Small intestine (tissue), 7 donors: ENCODE results near the gene ZRANB2. TPM values are rescaled to one million over a fixed set of nuclear protein-coding genes. Genes with fewer than 3 reads are reported as not detected.

Experiments used
- DNase-seq, 2 donors: peaks; one replicate each; pipeline versions ENCODE4 v3.0.0 to v3.0.0-alpha.2; 2013
- FAIRE-seq: peaks from 2 replicates; lab custom pipeline; 2012; peaks lifted over from hg19 to GRCh38; lab: Jason Lieb, UNC
- H3K27ac ChIP-seq, 3 donors: one replicate each; pipeline ENCODE4 v1.5.1; 2013; ENCODE audit warnings: low read length in 2 of 3, mild to moderate bottlenecking in 2 of 3, control low read depth in 1 of 3, inconsistent platforms in 1 of 3, low read depth in 1 of 3, moderate library complexity in 1 of 3
- H3K27me3 ChIP-seq, 3 donors: one replicate each; pipeline ENCODE4 v1.6.1; 2013; ENCODE audit warnings: low read length in 3 of 3, inconsistent platforms in 1 of 3; ENCODE audit not compliant: control insufficient read depth in 3 of 3, insufficient read depth in 3 of 3
- H3K36me3 ChIP-seq, 3 donors: one replicate each; pipeline ENCODE4 v1.6.1; 2013; ENCODE audit warnings: low read length in 3 of 3, inconsistent platforms in 1 of 3, low read depth in 1 of 3, mild to moderate bottlenecking in 1 of 3, moderate library complexity in 1 of 3; ENCODE audit not compliant: control insufficient read depth in 3 of 3, insufficient read depth in 2 of 3
- H3K4me1 ChIP-seq, 3 donors: one replicate each; pipeline ENCODE4 v1.6.1; 2013; ENCODE audit warnings: low read length in 2 of 3, inconsistent platforms in 1 of 3, low read depth in 1 of 3, mild to moderate bottlenecking in 1 of 3, moderate library complexity in 1 of 3; ENCODE audit not compliant: control insufficient read depth in 3 of 3, insufficient read depth in 2 of 3
- H3K4me3 ChIP-seq, 3 donors: one replicate each; pipeline ENCODE4 v1.5.1; 2013; ENCODE audit warnings: low read length in 3 of 3, control low read depth in 1 of 3, inconsistent platforms in 1 of 3, low read depth in 1 of 3, mild to moderate bottlenecking in 1 of 3, moderate library complexity in 1 of 3
- H3K9me3 ChIP-seq, 2 donors: one replicate each; pipeline ENCODE4 v1.6.1; 2013; ENCODE audit warnings: low read depth in 1 of 2, low read length in 1 of 2; ENCODE audit not compliant: control insufficient read depth in 2 of 2, insufficient read depth in 1 of 2
- WGBS, 3 donors: extraction: QIAGEN DNeasy Blood & Tissue Kit; methylation state at CpG; one replicate each; pipeline ENCODE4 v1.1.7; 2013; 5-methylcytosine and 5-hydroxymethylcytosine counted together
- polyA plus RNA-seq, 4 donors: library from polyadenylated mRNA; stranded (reverse) in 3 of 4; unstranded in 1 of 4; fragments of 200-250 nt in 3 of 4; fragments of 120-200 nt in 1 of 4; gene quantifications; one replicate each; pipeline versions ENCODE4 v1.2.1 to v1.2.3, GENCODE V29; 2013
- donor health status: healthy with polysubstance abuse.
- donor health status: control.
- donor health status: control.
- donor health status: Bipolar disorder and iron deficiency.
- donor health status: healthy.

The ZRANB2 gene
- polyA plus RNA-seq, 4 donors: 20.4 to 114 (median 29.6) TPM

- H3K4me1 ChIP-seq: no peaks in the 10 kb centered on the region
- no peaks in the 10 kb centered on the region for H3K9me3 ChIP-seq
- no peaks in the 10 kb centered on the region for H3K36me3 ChIP-seq
- H3K4me3 ChIP-seq: no peak overlapping the region
- FAIRE-seq (no peak), DNase-seq (no peak)
- H3K27ac ChIP-seq: no peak overlapping the region
- WGBS, 3 donors: 82 to 92% (median 89%) methylated on average over 1 of the region's 1 CpG
- H3K27me3 ChIP-seq: no peaks in the 10 kb centered on the region
Measured at GRCh38 chr1:71097428-71097827, 16.6 kb upstream of the ZRANB2 start.

DNA sequence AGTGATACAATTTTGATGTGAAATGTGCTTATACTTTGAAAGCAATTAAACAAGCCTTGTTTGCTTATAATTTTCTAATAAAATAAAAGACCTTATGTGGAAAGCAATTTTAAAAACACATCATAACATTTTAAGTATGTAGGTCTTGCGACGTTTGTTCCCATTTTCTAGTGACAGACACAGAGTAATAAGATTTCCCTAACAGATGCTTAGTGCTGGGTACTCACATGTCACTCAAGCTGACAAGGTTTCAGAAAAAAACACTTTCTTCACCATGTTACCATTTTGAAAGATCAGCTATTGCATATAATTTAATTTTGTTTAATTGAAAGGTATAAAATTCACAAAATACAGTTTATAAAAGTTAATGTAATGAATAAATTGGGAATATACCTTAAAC, 14.1 kb upstream of the ZRANB2 start:
- Histone ChIP-seq H3K4me1 (no peaks in the 10 kb centered on the region), H3K27me3 (no peaks in the 10 kb centered on the region), H3K4me3 (no peak overlapping the region), H3K9me3 (no peaks in the 10 kb centered on the region), H3K27ac (no peak overlapping the region), H3K36me3 (no peaks in the 10 kb centered on the region)
- DNase-seq (no peak), FAIRE-seq (no peak)
- 90 to 93% (median 92%) methylated on average over 2 of the region's 2 CpGs for WGBS, 3 donors

- Histone ChIP-seq H3K27ac (no peak overlapping the region), H3K9me3 (no peaks in the 10 kb centered on the region), H3K4me3 (no peak overlapping the region), H3K36me3 (no peaks in the 10 kb centered on the region), H3K4me1 (no peaks in the 10 kb centered on the region), H3K27me3 (no peaks in the 10 kb centered on the region)
- WGBS, 3 donors: 75 to 81% (median 81%) methylated on average over 1 of the region's 1 CpG
- no peak for FAIRE-seq
- peak in 1 of 2 donors; percentile 12 for DNase-seq
Measured at GRCh38 chr1:71093938-71094337, 13.1 kb upstream of the ZRANB2 start.

- Histone ChIP-seq H3K36me3 (no peaks in the 10 kb centered on the region), H3K4me3 (no peak overlapping the region), H3K4me1 (no peaks in the 10 kb centered on the region), H3K27me3 (no peaks in the 10 kb centered on the region), H3K27ac (peak overlapping the region in 1 of 3 donors; percentile 85), H3K9me3 (no peaks in the 10 kb centered on the region)
- WGBS, 3 donors: 69 to 89% (median 85%) methylated on average over 6 of the region's 6 CpGs
- FAIRE-seq: no peak
- no peak for DNase-seq
Measured at GRCh38 chr1:71089536-71090270, 8.9 kb upstream of the ZRANB2 start.

DNA sequence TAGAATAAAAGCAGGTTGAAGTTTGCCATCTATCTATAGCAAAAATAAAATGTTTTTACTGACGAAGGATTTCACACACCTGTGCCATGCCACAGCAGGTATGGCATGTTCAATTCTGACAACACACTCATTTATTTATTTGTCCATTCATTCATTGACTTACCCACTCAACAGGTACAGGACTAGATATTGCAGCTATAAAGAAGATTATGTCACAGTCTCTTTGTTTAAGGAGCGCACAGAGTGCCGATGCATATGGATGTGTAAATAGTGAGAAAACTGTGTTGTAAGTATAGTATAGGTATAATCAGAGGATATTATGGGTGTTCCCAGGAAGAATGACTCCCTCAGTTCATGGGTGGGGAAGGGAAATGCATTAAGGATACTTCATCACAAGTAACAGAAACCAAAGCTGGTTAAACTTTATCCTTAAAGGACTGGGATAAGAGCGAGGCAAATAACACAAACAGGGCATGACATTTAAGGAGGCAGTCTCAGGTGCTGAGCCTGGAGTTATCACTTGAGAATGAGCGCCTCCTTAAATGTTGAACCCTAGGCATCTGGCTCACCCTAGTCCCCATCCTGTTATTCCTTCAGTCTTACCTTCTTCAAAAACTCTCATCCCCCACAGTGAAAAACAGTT, 7.9 kb upstream of the ZRANB2 start:
- Histone ChIP-seq H3K4me1 (no peaks in the 10 kb centered on the region), H3K27me3 (no peaks in the 10 kb centered on the region), H3K36me3 (no peaks in the 10 kb centered on the region), H3K4me3 (no peak overlapping the region), H3K27ac (no peak overlapping the region), H3K9me3 (no peaks in the 10 kb centered on the region)
- 65 to 70% (median 69%) methylated on average over 5 of the region's 5 CpGs for WGBS, 3 donors
- FAIRE-seq (no peak), DNase-seq (peak; percentile 22 to 49)

- no peak overlapping the region for H3K27ac ChIP-seq
- no peaks in the 10 kb centered on the region for H3K27me3 ChIP-seq
- H3K36me3 ChIP-seq: no peaks in the 10 kb centered on the region
- WGBS, 3 donors: 96 to 100% (median 100%) methylated on average over 1 of the region's 1 CpG
- H3K4me3 ChIP-seq: no peak overlapping the region
- no peak for DNase-seq
- no peaks in the 10 kb centered on the region for H3K4me1 ChIP-seq
- no peak for FAIRE-seq
- H3K9me3 ChIP-seq: no peaks in the 10 kb centered on the region
Measured at GRCh38 chr1:71087713-71088112, 6.9 kb upstream of the ZRANB2 start.

DNA sequence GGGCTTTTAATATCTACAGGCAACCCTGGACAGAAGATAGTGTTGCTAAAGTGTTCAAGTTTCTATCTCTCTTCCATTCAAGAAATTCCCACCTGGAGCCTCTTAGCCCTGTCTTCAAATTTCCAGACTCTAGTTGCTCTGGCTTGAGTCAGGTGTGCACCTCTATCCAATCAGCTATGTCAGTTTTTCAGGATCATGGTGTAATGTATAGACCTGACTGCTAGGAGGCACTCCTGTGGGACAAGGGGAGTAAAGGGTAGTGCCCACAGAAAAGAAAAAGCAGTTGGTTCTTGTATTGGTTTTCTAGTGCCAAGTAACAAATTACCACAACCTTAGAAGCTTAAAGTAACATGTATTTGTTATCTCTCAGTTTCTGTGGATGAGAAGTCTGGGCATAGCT, 6.2 kb upstream of the ZRANB2 start:
- Histone ChIP-seq H3K27me3 (no peaks in the 10 kb centered on the region), H3K4me3 (no peak overlapping the region), H3K27ac (no peak overlapping the region), H3K36me3 (no peaks in the 10 kb centered on the region), H3K4me1 (no peaks in the 10 kb centered on the region), H3K9me3 (no peaks in the 10 kb centered on the region)
- no peak for DNase-seq
- no peak for FAIRE-seq

- Histone ChIP-seq H3K9me3 (no peaks in the 10 kb centered on the region), H3K27me3 (no peaks in the 10 kb centered on the region), H3K4me1 (peaks cover 0 to 5% (median 0%) of the 10 kb centered on the region in 3 donors), H3K36me3 (no peaks in the 10 kb centered on the region), H3K4me3 (no peak overlapping the region), H3K27ac (no peak overlapping the region)
- FAIRE-seq (no peak), DNase-seq (no peak)
- whole genome bisulfite sequencing, 3 donors: 78 to 85% (median 82%) methylated on average over 1 of the region's 1 CpG
Measured at GRCh38 chr1:71086331-71086730, 5.5 kb upstream of the ZRANB2 start.
